K562 (cell line): ENCODE results near the gene PFKFB2.

Experiments used
- CTCF ChIP-seq, 3 experiments: IDR thresholded peaks in 2 of 3; conservative IDR thresholded peaks in 1 of 3; 2 replicates each; pipeline ENCODE4 v1.5.1; 2011 to 2012; ENCODE audit warnings: low read length in 3 of 3, mild to moderate bottlenecking in 3 of 3, control low read depth in 2 of 3, improper control_type of control experiment in 1 of 3, inconsistent platforms in 1 of 3, low read depth in 1 of 3, mixed read lengths in 1 of 3, moderate library complexity in 1 of 3; ENCODE audit not compliant: insufficient read depth in 2 of 3
- MCM5 ChIP-seq: fragments of 450-650 bp; IDR thresholded peaks from 2 replicates; pipeline ENCODE4 v1.6.1; 2016; ENCODE audit warnings: low read depth

DNA sequence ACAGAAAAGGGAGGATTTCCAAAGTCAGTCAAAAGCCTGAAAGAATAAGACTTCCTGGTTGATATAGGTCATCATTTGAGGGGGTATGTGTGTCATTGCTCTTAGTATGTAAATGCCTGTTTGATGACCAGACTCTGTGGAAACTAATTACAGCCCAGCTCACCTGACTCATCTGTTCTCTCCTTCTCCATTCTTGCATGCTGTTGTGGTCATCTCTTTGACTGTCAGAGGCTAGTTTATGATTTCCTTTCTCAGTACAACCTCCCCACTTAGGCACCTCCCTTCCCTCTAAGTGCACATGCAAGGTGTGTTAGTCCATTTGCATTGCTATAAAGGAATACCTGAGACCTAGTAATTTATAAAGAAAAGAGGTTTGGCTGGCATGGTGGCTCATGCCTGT lies 18.1 kb upstream of the PFKFB2 start:
- TF ChIP-seq CTCF (IDR thresholded peaks at IDR 0.05 in 2 of 3, conservative IDR thresholded peaks at IDR 0.05 in 1 of 3; ENCODE audit: insufficient read depth in 2 of 3, low read depth in 1 of 3, low read length in 3 of 3) (no peak), MCM5 (no peak)
